SKM-1 (cell line): ENCODE results near the gene DDX27.
"Not testable (repeated sequence)": the region's sequence is repeated elsewhere in the genome, so short reads cannot be mapped to it uniquely, and the experiment has no call there.

Experiments
- DNase-seq: peaks from one replicate; lab custom pipeline; 2025; ENCODE audit not compliant: unreplicated experiment; lab: John Stamatoyannopoulos, UW

Gene DDX27

DNA sequence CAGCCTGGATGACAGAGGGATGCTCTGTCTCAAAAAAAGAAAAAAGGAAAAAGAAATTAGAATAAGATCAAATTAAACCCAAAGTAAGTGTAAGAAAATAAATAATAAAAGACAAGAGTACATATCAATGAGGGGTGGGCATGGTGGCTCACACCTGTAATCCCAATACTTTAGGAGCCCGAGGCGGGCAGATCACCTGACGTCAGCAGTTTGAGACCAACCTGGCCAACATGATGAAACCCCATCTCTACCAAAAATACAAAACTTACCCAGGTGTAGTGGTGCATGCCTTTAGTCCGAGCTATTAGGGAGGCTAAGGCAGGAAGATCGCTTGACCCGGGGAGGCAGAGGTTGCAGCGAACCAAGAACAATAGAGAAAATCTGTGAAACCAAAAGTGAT, 16.2 kb upstream of the DDX27 start:
- DNase-seq = no peak

- DNase-seq = no peak
Measured at GRCh38 chr20:49203746-49204145, 15.5 kb upstream of the DDX27 start.

DNA sequence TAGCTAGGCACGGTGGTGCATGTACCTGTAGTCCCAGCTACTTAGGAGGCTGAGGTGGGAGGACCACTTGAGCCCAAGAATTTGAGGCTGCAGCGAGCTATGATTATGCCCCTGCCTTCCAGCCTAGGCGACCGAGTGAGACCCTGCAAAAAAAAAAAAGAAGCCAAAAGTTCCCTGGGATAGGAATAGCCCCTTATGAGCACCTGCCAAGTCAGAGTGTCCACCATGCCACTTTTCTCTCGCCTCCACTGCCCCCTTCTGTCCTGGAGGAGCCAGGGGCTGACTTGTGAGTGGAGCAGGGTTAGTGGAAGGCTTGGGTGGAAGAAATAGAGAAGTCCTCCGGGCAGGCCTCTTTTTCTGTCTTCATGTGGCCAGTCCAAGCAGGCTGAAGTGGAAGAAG, 12.1 kb upstream of the DDX27 start:
- DNase-seq = peak; percentile 24

DNA sequence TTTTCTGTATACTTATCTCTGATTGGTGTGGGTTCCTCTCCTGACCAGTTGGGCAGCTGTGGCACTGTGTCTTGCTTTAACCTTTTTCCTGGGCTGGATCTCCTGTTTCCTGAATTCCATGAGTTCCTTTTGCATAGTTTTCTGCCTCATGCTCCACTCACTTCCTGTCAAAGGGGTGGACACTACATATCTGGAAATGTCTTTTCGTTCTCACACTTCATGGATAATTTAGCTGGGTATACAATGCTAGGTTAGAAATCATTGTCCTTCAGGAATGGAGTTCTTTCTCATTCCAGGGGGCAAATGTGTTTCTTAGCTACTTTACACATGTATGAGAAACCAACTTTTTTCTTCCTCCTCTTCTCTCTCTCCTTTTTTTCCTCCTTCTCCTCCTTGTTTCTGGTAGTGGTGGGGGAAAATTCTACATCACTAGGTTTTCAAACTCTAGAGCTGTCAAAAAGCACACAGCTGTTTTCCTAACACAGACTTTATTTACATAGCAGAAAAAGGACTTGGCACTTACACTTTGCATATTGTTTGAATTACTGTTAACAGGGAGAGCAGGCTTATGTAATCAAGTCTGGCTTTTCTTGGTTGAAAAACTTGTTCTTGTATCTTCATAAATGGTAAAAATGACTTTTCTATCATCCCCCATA, 9.0 kb upstream of the DDX27 start:
- DNase-seq = no peak

DNA sequence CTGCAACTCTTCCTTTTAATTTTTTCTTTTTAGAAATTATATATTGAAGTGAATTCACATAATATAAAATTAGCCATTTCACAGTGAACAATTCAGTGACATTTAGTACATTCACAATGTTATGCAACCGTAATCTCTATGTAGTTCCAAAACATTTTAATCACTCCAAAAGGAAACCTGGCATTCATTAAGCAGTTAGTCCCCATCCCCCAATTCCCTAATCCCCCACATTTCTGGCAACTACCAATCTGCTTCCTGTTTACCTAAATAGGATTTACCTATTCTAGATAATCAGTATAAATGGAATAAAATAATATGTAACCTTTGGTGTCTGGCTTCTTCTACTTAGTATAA, 8.5 kb upstream of the DDX27 start:
- DNase-seq = no peak

GRCh38 chr20:49214571-49214970, 4.6 kb upstream of the DDX27 start:
- no peak for DNase-seq

- DNase-seq = no peak
Measured at GRCh38 chr20:49215232-49215631, 4.0 kb upstream of the DDX27 start.

DNA sequence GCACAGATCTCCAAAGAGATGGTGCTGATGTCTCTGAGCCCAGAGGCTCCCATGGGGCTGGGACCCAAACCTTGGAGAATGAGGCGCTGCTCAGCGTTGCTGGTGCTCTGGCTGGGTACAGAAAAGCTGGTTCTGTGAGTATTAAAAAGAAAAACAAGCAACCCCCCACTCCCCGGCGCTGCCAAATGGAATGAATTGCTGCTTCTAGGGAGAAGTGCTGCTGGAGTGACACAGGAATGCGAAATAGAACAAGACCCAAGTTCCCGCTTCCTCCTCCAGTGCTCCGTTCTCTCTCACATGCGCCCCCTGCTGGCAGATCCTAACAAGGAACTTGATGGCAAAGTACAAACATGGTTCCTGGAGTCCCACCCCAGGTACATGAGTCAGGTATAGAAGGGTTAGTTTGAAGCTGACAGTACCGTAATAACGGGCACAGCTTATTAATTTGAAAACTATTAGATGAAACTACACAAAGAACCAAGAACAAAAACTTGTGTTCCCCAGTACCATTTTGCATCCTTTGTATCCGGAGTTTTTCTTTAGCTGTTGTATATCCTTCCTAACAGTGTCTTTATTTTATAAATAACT, 2.1 kb upstream of the DDX27 start:
- peak; percentile 87 for DNase-seq

GRCh38 chr20:49218739-49219090, 501 bp upstream of the DDX27 start:
- DNase-seq = not testable (repeated sequence)

GRCh38 chr20:49219924-49220831, 962 bp downstream of the DDX27 start:
- DNase-seq = no peak

GRCh38 chr20:49225896-49226295, 6.7 kb downstream of the DDX27 start:
- DNase-seq = no peak

GRCh38 chr20:49228676-49229075, 9.5 kb downstream of the DDX27 start:
- DNase-seq = no peak

GRCh38 chr20:49229381-49229780, 10.2 kb downstream of the DDX27 start:
- no peak for DNase-seq

- DNase-seq = no peak
Measured at GRCh38 chr20:49230021-49230420, 10.8 kb downstream of the DDX27 start.

DNA sequence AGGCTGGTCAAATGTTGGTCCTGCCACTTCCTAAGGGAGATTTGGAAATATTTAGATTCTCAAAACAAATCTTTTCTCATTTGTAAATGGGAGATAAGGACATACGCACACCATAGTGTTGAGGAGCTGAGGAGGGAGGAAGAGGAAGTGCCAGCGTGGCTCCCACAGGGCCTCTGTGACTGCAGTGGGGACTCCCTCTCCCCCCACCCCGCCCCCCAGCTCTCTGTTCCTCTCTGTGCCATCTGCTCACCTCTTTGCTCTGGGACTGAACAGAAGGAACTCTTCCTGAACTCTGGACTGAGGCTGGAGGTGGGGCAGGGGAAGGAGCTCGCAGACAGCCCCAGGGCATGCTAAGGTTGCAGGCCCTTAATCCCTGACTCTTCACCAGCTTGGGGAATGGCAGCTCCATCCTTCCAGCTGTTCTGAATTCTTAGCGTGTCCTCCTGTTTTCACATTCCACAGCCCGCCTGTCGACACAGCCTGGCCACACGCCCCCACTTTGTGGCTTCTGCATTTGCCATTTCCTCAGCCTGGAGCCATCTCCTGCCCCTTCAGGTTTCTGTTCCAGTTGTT, 11.4 kb downstream of the DDX27 start:
- DNase-seq = peak; percentile 80

DNA sequence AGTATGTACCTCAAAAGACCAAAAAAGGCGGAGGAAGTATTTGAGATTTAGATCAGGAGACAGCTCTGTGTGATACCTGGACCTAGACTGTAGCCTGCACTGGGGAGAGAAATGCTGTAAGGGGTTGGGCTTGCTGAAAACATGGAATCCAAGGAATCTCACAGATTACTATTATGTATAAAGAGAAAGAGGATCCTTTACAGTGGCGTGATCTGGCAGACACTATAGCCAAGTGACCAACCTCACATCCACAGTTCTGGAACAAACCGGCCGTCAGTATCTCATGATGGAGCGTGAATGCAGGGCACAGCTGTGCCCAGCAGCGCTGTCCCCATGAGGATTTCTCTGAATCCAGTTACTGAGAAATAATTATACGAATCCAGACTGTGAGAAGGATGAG, 12.3 kb downstream of the DDX27 start:
- no peak for DNase-seq

- no peak for DNase-seq
Measured at GRCh38 chr20:49233226-49233625, 14.0 kb downstream of the DDX27 start.

GRCh38 chr20:49234831-49235230, 15.6 kb downstream of the DDX27 start:
- no peak for DNase-seq

DNA sequence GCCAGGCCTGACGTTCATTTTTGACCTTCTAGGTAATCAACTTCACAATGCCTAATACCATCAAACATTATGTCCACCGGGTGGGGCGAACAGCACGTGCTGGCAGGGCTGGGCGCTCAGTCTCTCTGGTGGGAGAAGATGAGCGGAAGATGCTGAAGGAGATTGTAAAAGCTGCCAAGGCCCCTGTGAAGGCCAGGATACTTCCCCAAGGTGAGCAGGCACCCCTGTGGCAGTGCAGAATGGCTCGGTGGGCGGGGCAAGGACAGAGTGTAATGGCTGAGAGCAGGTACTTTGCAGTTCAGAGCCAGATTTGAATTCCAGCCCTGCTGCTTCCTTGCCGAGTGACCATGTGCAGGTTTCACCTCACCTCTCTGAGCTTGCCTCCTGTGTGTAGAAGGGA, 17.1 kb downstream of the DDX27 start:
- no peak for DNase-seq

DNA sequence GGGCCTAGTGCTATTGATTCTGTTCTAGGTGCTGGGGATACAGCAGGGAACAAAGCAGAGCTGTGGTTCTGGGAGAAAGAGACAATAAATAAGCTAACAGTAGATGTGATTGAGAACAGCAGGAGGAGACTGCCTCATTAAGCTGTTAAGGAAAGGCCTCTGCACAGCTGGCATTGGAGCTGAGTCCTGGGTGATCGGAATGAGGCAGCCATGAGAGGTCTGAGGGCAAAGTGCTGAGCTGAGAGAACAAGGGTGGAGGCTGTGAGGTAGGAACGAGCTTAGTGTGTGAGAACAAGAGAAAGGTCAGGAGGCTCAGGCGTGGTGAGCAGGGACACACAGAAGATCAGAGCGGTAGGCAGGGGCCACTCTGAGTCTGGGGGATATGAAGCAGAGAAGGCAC, 18.3 kb downstream of the DDX27 start:
- DNase-seq = no peak

GRCh38 chr20:49245921-49246740, 26.9 kb downstream of the DDX27 start:
- DNase-seq = peak; percentile 39
